Measurements from ENCODE around the gene FEN1.

The FEN1 gene

GRCh38 chr11:61805146-61805545 lies 12.4 kb downstream of the FEN1 start:
- Histone ChIP-seq H3K27ac (ENCODE audit: low read depth, low read length) (no peak overlapping the region), H3K9me3 (ENCODE audit: control insufficient read depth in 5 of 5, low read length in 5 of 5) (no peaks in the 10 kb centered on the region), H3K36me3 (ENCODE audit: control insufficient read depth in 5 of 5, insufficient read depth in 5 of 5, low read length in 5 of 5) (peaks cover 0 to 73% (median 50%) of the 10 kb centered on the region in 5 donors), H3K4me1 (ENCODE audit: control insufficient read depth in 5 of 5, insufficient read depth in 5 of 5, low read length in 5 of 5) (peaks cover 0 to 7% (median 0%) of the 10 kb centered on the region in 5 donors), H3K9ac (ENCODE audit: low read length in 5 of 5) (peak overlapping the region in 1 of 5 donors; percentile 29), H3K4me3 (ENCODE audit: low read depth in 1 of 5, low read length in 5 of 5) (no peak overlapping the region), H3K27me3 (ENCODE audit: control insufficient read depth in 5 of 5, insufficient read depth in 4 of 5, low read length in 5 of 5) (no peaks in the 10 kb centered on the region)

- H3K4me3 ChIP-seq (ENCODE audit: low read depth in 1 of 5, low read length in 5 of 5) = no peak overlapping the region
- peaks cover 0 to 78% (median 58%) of the 10 kb centered on the region in 5 donors for H3K36me3 ChIP-seq (ENCODE audit: control insufficient read depth in 5 of 5, insufficient read depth in 5 of 5, low read length in 5 of 5)
- H3K27ac ChIP-seq (ENCODE audit: low read depth, low read length) = no peak overlapping the region
Observed at GRCh38 chr11:61806785-61807184, 14.1 kb downstream of the FEN1 start.

GRCh38 chr11:61810671-61811175 lies 18.0 kb downstream of the FEN1 start:
- no peak overlapping the region for H3K9ac ChIP-seq (ENCODE audit: low read length in 5 of 5)
- H3K36me3 ChIP-seq (ENCODE audit: control insufficient read depth in 5 of 5, insufficient read depth in 5 of 5, low read length in 5 of 5) = peaks cover 0 to 51% (median 48%) of the 10 kb centered on the region in 5 donors
- H3K4me3 ChIP-seq (ENCODE audit: low read depth in 1 of 5, low read length in 5 of 5) = no peak overlapping the region

More at GRCh38 chr11:61806785-61807184, 14.1 kb downstream of the FEN1 start:
- Histone ChIP-seq H3K9ac (ENCODE audit: low read length in 5 of 5) (no peak overlapping the region), H3K4me1 (ENCODE audit: control insufficient read depth in 5 of 5, insufficient read depth in 5 of 5, low read length in 5 of 5) (peaks cover 0 to 7% (median 0%) of the 10 kb centered on the region in 5 donors), H3K9me3 (ENCODE audit: control insufficient read depth in 5 of 5, low read length in 5 of 5) (no peaks in the 10 kb centered on the region), H3K27me3 (ENCODE audit: control insufficient read depth in 5 of 5, insufficient read depth in 4 of 5, low read length in 5 of 5) (no peaks in the 10 kb centered on the region)

GRCh38 chr11:61811831-61812230 lies 19.1 kb downstream of the FEN1 start:
- H3K36me3 ChIP-seq (ENCODE audit: control insufficient read depth in 5 of 5, insufficient read depth in 5 of 5, low read length in 5 of 5) = peaks cover 0 to 44% (median 41%) of the 10 kb centered on the region in 5 donors
- H3K4me1 ChIP-seq (ENCODE audit: control insufficient read depth in 5 of 5, insufficient read depth in 5 of 5, low read length in 5 of 5) = peaks cover 0 to 25% (median 20%) of the 10 kb centered on the region in 5 donors

More at GRCh38 chr11:61810671-61811175, 18.0 kb downstream of the FEN1 start:
- H3K27me3 ChIP-seq (ENCODE audit: control insufficient read depth in 5 of 5, insufficient read depth in 4 of 5, low read length in 5 of 5) = no peaks in the 10 kb centered on the region
- H3K4me1 ChIP-seq (ENCODE audit: control insufficient read depth in 5 of 5, insufficient read depth in 5 of 5, low read length in 5 of 5) = peaks cover 0 to 16% (median 11%) of the 10 kb centered on the region in 5 donors
- H3K9me3 ChIP-seq (ENCODE audit: control insufficient read depth in 5 of 5, low read length in 5 of 5) = no peaks in the 10 kb centered on the region
- no peak overlapping the region for H3K27ac ChIP-seq (ENCODE audit: low read depth, low read length)

GRCh38 chr11:61812736-61813411 lies 20.2 kb downstream of the FEN1 start:
- Histone ChIP-seq H3K36me3 (ENCODE audit: control insufficient read depth in 5 of 5, insufficient read depth in 5 of 5, low read length in 5 of 5) (peaks cover 0 to 38% (median 37%) of the 10 kb centered on the region in 5 donors), H3K9ac (ENCODE audit: low read length in 5 of 5) (no peak overlapping the region), H3K27me3 (ENCODE audit: control insufficient read depth in 5 of 5, insufficient read depth in 4 of 5, low read length in 5 of 5) (no peaks in the 10 kb centered on the region), H3K9me3 (ENCODE audit: control insufficient read depth in 5 of 5, low read length in 5 of 5) (no peaks in the 10 kb centered on the region), H3K27ac (ENCODE audit: low read depth, low read length) (no peak overlapping the region), H3K4me1 (ENCODE audit: control insufficient read depth in 5 of 5, insufficient read depth in 5 of 5, low read length in 5 of 5) (peaks cover 0 to 34% (median 26%) of the 10 kb centered on the region in 5 donors), H3K4me3 (ENCODE audit: low read depth in 1 of 5, low read length in 5 of 5) (no peak overlapping the region)

More at GRCh38 chr11:61811831-61812230, 19.1 kb downstream of the FEN1 start:
- no peak overlapping the region for H3K9ac ChIP-seq (ENCODE audit: low read length in 5 of 5)
- H3K27ac ChIP-seq (ENCODE audit: low read depth, low read length) = no peak overlapping the region
- no peak overlapping the region for H3K4me3 ChIP-seq (ENCODE audit: low read depth in 1 of 5, low read length in 5 of 5)
- no peaks in the 10 kb centered on the region for H3K9me3 ChIP-seq (ENCODE audit: control insufficient read depth in 5 of 5, low read length in 5 of 5)
- H3K27me3 ChIP-seq (ENCODE audit: control insufficient read depth in 5 of 5, insufficient read depth in 4 of 5, low read length in 5 of 5) = no peaks in the 10 kb centered on the region

GRCh38 chr11:61814247-61814957 lies 21.7 kb downstream of the FEN1 start:
- Histone ChIP-seq H3K27ac (ENCODE audit: low read depth, low read length) (peak overlapping the region; percentile 81), H3K4me3 (ENCODE audit: low read depth in 1 of 5, low read length in 5 of 5) (peak overlapping the region; percentile 82 to 90 (median 89))

GRCh38 chr11:61814958-61815789 lies 22.5 kb downstream of the FEN1 start:
- peak overlapping the region; percentile 82 to 90 (median 89) for H3K4me3 ChIP-seq (ENCODE audit: low read depth in 1 of 5, low read length in 5 of 5)
- peak overlapping the region in 4 of 5 donors; percentile 70 to 93 (median 85) for H3K9ac ChIP-seq (ENCODE audit: low read length in 5 of 5)
- H3K4me1 ChIP-seq (ENCODE audit: control insufficient read depth in 5 of 5, insufficient read depth in 5 of 5, low read length in 5 of 5) = peaks cover 0 to 36% (median 28%) of the 10 kb centered on the region in 5 donors
- peaks cover 0 to 24% (median 20%) of the 10 kb centered on the region in 5 donors for H3K36me3 ChIP-seq (ENCODE audit: control insufficient read depth in 5 of 5, insufficient read depth in 5 of 5, low read length in 5 of 5)
- H3K27me3 ChIP-seq (ENCODE audit: control insufficient read depth in 5 of 5, insufficient read depth in 4 of 5, low read length in 5 of 5) = no peaks in the 10 kb centered on the region
- peak overlapping the region; percentile 92 for H3K27ac ChIP-seq (ENCODE audit: low read depth, low read length)
- H3K9me3 ChIP-seq (ENCODE audit: control insufficient read depth in 5 of 5, low read length in 5 of 5) = no peaks in the 10 kb centered on the region

More at GRCh38 chr11:61814247-61814957, 21.7 kb downstream of the FEN1 start:
- Histone ChIP-seq H3K4me1 (ENCODE audit: control insufficient read depth in 5 of 5, insufficient read depth in 5 of 5, low read length in 5 of 5) (peaks cover 0 to 36% (median 28%) of the 10 kb centered on the region in 5 donors), H3K36me3 (ENCODE audit: control insufficient read depth in 5 of 5, insufficient read depth in 5 of 5, low read length in 5 of 5) (peaks cover 0 to 31% (median 27%) of the 10 kb centered on the region in 5 donors), H3K9ac (ENCODE audit: low read length in 5 of 5) (peak overlapping the region in 4 of 5 donors; percentile 57 to 73 (median 64)), H3K27me3 (ENCODE audit: control insufficient read depth in 5 of 5, insufficient read depth in 4 of 5, low read length in 5 of 5) (no peaks in the 10 kb centered on the region), H3K9me3 (ENCODE audit: control insufficient read depth in 5 of 5, low read length in 5 of 5) (no peaks in the 10 kb centered on the region)

GRCh38 chr11:61815790-61816735 lies 23.4 kb downstream of the FEN1 start:
- no peaks in the 10 kb centered on the region for H3K27me3 ChIP-seq (ENCODE audit: control insufficient read depth in 5 of 5, insufficient read depth in 4 of 5, low read length in 5 of 5)
- H3K27ac ChIP-seq (ENCODE audit: low read depth, low read length) = peak overlapping the region; percentile 92
- H3K9me3 ChIP-seq (ENCODE audit: control insufficient read depth in 5 of 5, low read length in 5 of 5) = no peaks in the 10 kb centered on the region
- H3K4me1 ChIP-seq (ENCODE audit: control insufficient read depth in 5 of 5, insufficient read depth in 5 of 5, low read length in 5 of 5) = peaks cover 0 to 36% (median 28%) of the 10 kb centered on the region in 5 donors
- H3K4me3 ChIP-seq (ENCODE audit: low read depth in 1 of 5, low read length in 5 of 5) = peak overlapping the region; percentile 74 to 90 (median 87)
- H3K36me3 ChIP-seq (ENCODE audit: control insufficient read depth in 5 of 5, insufficient read depth in 5 of 5, low read length in 5 of 5) = peaks cover 0 to 15% (median 11%) of the 10 kb centered on the region in 5 donors
- H3K9ac ChIP-seq (ENCODE audit: low read length in 5 of 5) = peak overlapping the region in 4 of 5 donors; percentile 70 to 93 (median 85)

Data from subcutaneous abdominal adipose tissue (tissue), 5 donors.